Lung (tissue), 12 donors: ENCODE measurements around the gene CRTC1. TPM values are rescaled to one million over a fixed set of nuclear protein-coding genes. Genes with fewer than 3 reads are reported as not detected.
A peak's percentile ranks its signal among the peaks of the same experiment; 100 is the strongest.

Source experiments
- ATAC-seq: fragments of 200-7000 bp; cut with Tn5 transposase; one replicate; pipeline ENCODE4 v1.9.1; 2020; ENCODE audit warnings: moderate number of reproducible peaks; ENCODE audit not compliant: insufficient read depth, low FRiP score
- DNase-seq, 3 donors: peaks; one replicate each; pipeline ENCODE4 v3.0.0-alpha.2; 2013 to 2017
- H3K27ac ChIP-seq, 2 donors: one replicate each; pipeline ENCODE4 v1.5.1; 2013; ENCODE audit warnings: mild to moderate bottlenecking in 2 of 2, moderate library complexity in 2 of 2, control low read depth in 1 of 2, inconsistent platforms in 1 of 2, low read depth in 1 of 2, low read length in 1 of 2
- H3K27me3 ChIP-seq, 3 donors: one replicate each; pipeline ENCODE4 v1.5.1; 2013; ENCODE audit warnings: low read length in 2 of 3; ENCODE audit not compliant: control insufficient read depth in 3 of 3, insufficient read depth in 3 of 3
- H3K36me3 ChIP-seq, 4 donors: one replicate each; pipeline ENCODE4 v1.5.1; 2013; ENCODE audit warnings: low read length in 4 of 4, mild to moderate bottlenecking in 1 of 4, moderate library complexity in 1 of 4; ENCODE audit not compliant: control insufficient read depth in 4 of 4, insufficient read depth in 4 of 4
- H3K4me1 ChIP-seq, 5 donors: one replicate each; pipeline ENCODE4 v1.5.1; 2013; ENCODE audit warnings: low read length in 5 of 5, mild to moderate bottlenecking in 2 of 5, moderate library complexity in 1 of 5; ENCODE audit not compliant: control insufficient read depth in 5 of 5, insufficient read depth in 5 of 5
- H3K4me3 ChIP-seq: one replicate; pipeline ENCODE4 v1.5.1; 2013; ENCODE audit warnings: mild to moderate bottlenecking, control low read depth, moderate library complexity
- H3K9ac ChIP-seq, 2 donors: one replicate each; pipeline ENCODE4 v1.5.1; 2013; ENCODE audit warnings: low read length in 2 of 2, control low read depth in 1 of 2; ENCODE audit not compliant: insufficient read depth in 1 of 2
- H3K9me3 ChIP-seq, 4 donors: one replicate each; pipeline ENCODE4 v1.5.1; 2013; ENCODE audit warnings: low read length in 3 of 4, mild to moderate bottlenecking in 1 of 4, moderate library complexity in 1 of 4; ENCODE audit not compliant: control insufficient read depth in 4 of 4, insufficient read depth in 3 of 4
- CTCF ChIP-seq: IDR thresholded peaks from 2 replicates; pipeline ENCODE4 v1.5.1; 2012; ENCODE audit warnings: mild to moderate bottlenecking; ENCODE audit errors: control extremely low read depth, extremely low read depth
- WGBS, 2 donors: extraction: QIAGEN DNeasy Blood & Tissue Kit; methylation state at CpG; one replicate each; pipeline ENCODE4 v1.1.7; 2013; 5-methylcytosine and 5-hydroxymethylcytosine counted together
- polyA plus RNA-seq, 2 donors: library from polyadenylated mRNA; stranded (reverse); fragments of 200-250 nt; gene quantifications; one replicate each; pipeline ENCODE4 v1.2.1, GENCODE V29; 2013
- total RNA-seq, 2 donors: library from RNA; depleted of rRNA in 1 of 2; stranded (reverse); fragments of >200 nt in 1 of 2; gene quantifications; one replicate each; pipeline ENCODE4 v1.2.1, GENCODE V29; 2014 to 2021
- donor health status: control.
- donor health status: control.
- donor health status: Bipolar disorder and iron deficiency.
- donor health status: healthy.
- donor health status: DM: yes; HTN: yes; CAD: no.

The CRTC1 gene
- total and polyA plus RNA-seq, 4 donors, result 4.2 to 16.0 (median 7.3) TPM

GRCh38 chr19:18764591-18765051 lies 81.1 kb downstream of the CRTC1 start:
- Histone ChIP-seq H3K4me3 (no peak overlapping the region), H3K9ac (no peak overlapping the region), H3K9me3 (no peaks in the 10 kb centered on the region), H3K36me3 (no peaks in the 10 kb centered on the region), H3K27me3 (no peaks in the 10 kb centered on the region), H3K27ac (peak overlapping the region in 1 of 2 donors; percentile 17), H3K4me1 (peaks cover 0 to 45% (median 13%) of the 10 kb centered on the region in 5 donors)
- 59 to 70% methylated on average over 4 of the region's 4 CpGs for WGBS, 2 donors
- ATAC-seq, result no peak
- no peak for TF ChIP-seq CTCF
- no peak for DNase-seq

- Histone ChIP-seq H3K27ac (no peak overlapping the region), H3K4me1 (peaks cover 0 to 48% (median 13%) of the 10 kb centered on the region in 5 donors), H3K9ac (no peak overlapping the region), H3K4me3 (no peak overlapping the region), H3K36me3 (no peaks in the 10 kb centered on the region), H3K9me3 (no peaks in the 10 kb centered on the region), H3K27me3 (no peaks in the 10 kb centered on the region)
- DNase-seq (no peak), ATAC-seq (no peak)
- TF ChIP-seq CTCF, result no peak
- 79 to 93% methylated on average over 8 of the region's 8 CpGs for WGBS, 2 donors
Observed at GRCh38 chr19:18765224-18765623, 81.7 kb downstream of the CRTC1 start.

- Histone ChIP-seq H3K4me3 (no peak overlapping the region), H3K9me3 (no peaks in the 10 kb centered on the region), H3K27me3 (no peaks in the 10 kb centered on the region), H3K9ac (no peak overlapping the region), H3K36me3 (peaks cover 0 to 5% (median 0%) of the 10 kb centered on the region in 4 donors), H3K4me1 (peaks cover 0 to 34% (median 4%) of the 10 kb centered on the region in 5 donors), H3K27ac (no peak overlapping the region)
- ATAC-seq (no peak), DNase-seq (peak; percentile 65 to 78 (median 73))
- 87 to 89% methylated on average over 30 of the region's 30 CpGs for WGBS, 2 donors
- TF ChIP-seq CTCF, result no peak
Observed at GRCh38 chr19:18768046-18768771, 84.7 kb downstream of the CRTC1 start.
